ENCODE measurements around the gene ATP4B. TPM values are rescaled to one million over a fixed set of nuclear protein-coding genes. Genes with fewer than 3 reads are reported as not detected.

Gene ATP4B
- total RNA-seq, 1 experiment from 2014 or later, result not detected

DNA sequence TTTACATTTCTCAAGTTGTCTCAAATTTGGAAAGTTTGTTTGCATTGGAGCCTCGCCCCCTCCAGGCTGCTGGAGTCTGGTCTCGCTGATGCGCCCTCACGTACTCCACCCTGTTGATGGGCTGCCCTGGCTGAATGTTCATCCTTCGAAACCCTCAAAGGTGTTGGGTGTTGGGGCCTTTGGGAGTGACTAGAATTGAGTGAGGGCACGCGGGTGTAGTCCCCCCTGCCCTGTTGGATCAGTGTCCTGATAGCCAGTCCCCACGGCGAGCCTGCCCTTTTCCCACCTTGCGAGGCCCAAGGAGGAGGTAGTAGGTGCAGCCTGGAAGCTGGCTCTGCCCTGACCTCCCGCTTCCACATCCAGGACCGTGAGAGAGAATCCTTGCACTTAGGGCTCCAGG lies 58.6 kb downstream of the ATP4B start:
- no peak for ATAC-seq
- H3K36me3 Mint-ChIP-seq, result peaks cover 36% of the 10 kb centered on the region
- peak; percentile 1 for DNase-seq (ENCODE audit: low spot score)

More for the DNA sequence above, 58.6 kb downstream of the ATP4B start:
- Mint-ChIP-seq H3K27me3 (ENCODE audit: low read depth) (no peaks in the 10 kb centered on the region), H3K9me3 (no peaks in the 10 kb centered on the region), H3K27ac (no peak overlapping the region), H3K4me1 (peaks cover 11% of the 10 kb centered on the region), H3K4me3 (no peak overlapping the region)
- TF ChIP-seq, protein P1, sequence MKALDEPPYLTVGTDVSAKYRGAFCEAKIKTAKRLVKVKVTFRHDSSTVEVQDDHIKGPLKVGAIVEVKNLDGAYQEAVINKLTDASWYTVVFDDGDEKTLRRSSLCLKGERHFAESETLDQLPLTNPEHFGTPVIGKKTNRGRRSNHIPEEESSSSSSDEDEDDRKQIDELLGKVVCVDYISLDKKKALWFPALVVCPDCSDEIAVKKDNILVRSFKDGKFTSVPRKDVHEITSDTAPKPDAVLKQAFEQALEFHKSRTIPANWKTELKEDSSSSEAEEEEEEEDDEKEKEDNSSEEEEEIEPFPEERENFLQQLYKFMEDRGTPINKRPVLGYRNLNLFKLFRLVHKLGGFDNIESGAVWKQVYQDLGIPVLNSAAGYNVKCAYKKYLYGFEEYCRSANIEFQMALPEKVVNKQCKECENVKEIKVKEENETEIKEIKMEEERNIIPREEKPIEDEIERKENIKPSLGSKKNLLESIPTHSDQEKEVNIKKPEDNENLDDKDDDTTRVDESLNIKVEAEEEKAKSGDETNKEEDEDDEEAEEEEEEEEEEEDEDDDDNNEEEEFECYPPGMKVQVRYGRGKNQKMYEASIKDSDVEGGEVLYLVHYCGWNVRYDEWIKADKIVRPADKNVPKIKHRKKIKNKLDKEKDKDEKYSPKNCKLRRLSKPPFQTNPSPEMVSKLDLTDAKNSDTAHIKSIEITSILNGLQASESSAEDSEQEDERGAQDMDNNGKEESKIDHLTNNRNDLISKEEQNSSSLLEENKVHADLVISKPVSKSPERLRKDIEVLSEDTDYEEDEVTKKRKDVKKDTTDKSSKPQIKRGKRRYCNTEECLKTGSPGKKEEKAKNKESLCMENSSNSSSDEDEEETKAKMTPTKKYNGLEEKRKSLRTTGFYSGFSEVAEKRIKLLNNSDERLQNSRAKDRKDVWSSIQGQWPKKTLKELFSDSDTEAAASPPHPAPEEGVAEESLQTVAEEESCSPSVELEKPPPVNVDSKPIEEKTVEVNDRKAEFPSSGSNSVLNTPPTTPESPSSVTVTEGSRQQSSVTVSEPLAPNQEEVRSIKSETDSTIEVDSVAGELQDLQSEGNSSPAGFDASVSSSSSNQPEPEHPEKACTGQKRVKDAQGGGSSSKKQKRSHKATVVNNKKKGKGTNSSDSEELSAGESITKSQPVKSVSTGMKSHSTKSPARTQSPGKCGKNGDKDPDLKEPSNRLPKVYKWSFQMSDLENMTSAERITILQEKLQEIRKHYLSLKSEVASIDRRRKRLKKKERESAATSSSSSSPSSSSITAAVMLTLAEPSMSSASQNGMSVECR (CRISPR knock-in tag; IDR thresholded peaks at IDR 0.05; ENCODE audit: borderline replicate concordance), result no peak
- TF ChIP-seq KAT7 (CRISPR knock-in tag; IDR thresholded peaks at IDR 0.05; ENCODE audit: borderline replicate concordance) (no peak), ZNF317 (CRISPR knock-in tag; IDR thresholded peaks at IDR 0.05; ENCODE audit: borderline replicate concordance, low read depth) (no peak), NFE2L1 (CRISPR knock-in tag; IDR thresholded peaks at IDR 0.05) (no peak), CDX4 (CRISPR knock-in tag; IDR thresholded peaks at IDR 0.05; ENCODE audit: borderline replicate concordance) (no peak), ZNF423 (CRISPR knock-in tag; IDR thresholded peaks at IDR 0.05) (no peak), SMAD4 (CRISPR knock-in tag; IDR thresholded peaks at IDR 0.05) (no peak), ZNF138 (CRISPR knock-in tag; conservative IDR thresholded peaks at IDR 0.05) (no peak), PRRX2 (CRISPR knock-in tag; IDR thresholded peaks at IDR 0.05) (no peak), E2F4 (CRISPR knock-in tag; IDR thresholded peaks at IDR 0.05; ENCODE audit: borderline replicate concordance, low read depth) (no peak)
- TF ChIP-seq, protein P2, sequence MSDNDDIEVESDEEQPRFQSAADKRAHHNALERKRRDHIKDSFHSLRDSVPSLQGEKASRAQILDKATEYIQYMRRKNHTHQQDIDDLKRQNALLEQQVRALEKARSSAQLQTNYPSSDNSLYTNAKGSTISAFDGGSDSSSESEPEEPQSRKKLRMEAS (CRISPR knock-in tag; IDR thresholded peaks at IDR 0.05), result no peak
- CTCF ChIA-PET, result no interaction called here
- POLR2A ChIA-PET, result no interaction called here

Other genes with a start within 250 kb of the ATP4B start
- gene ADPRHL1, start 204.7 kb downstream of the ATP4B start, total RNA-seq (2021), result 1.0 to 1.5 TPM (median 1.4 TPM) in 3 replicates
- 34.0 to 42.5 TPM (median 36.0 TPM) in 3 replicates for gene DCUN1D2, start 167.5 kb downstream of the ATP4B start, total RNA-seq (2021)
- 52.6 to 61.2 TPM (median 54.1 TPM) in 3 replicates for gene TFDP1, start 73.4 kb downstream of the ATP4B start, total RNA-seq (2021)
- 0.11 to 0.21 TPM (median 0.17 TPM) in 3 replicates for gene GRK1, start 9.0 kb upstream of the ATP4B start, total RNA-seq (2021)
- gene TMEM255B, start 101.0 kb upstream of the ATP4B start, total RNA-seq (2021), result 4.7 to 5.9 TPM (median 4.8 TPM) in 3 replicates
- 29.4 to 33.7 TPM (median 33.7 TPM) in 3 replicates for gene GAS6, start 205.9 kb upstream of the ATP4B start, total RNA-seq (2021)

Measured in WTC11 (cell line).